Heart right ventricle (tissue), 16 donors: Measurements from ENCODE around the gene PI4KA. TPM values are rescaled to one million over a fixed set of nuclear protein-coding genes. Genes with fewer than 3 reads are reported as not detected.

Experiments
- ATAC-seq, 8 donors: fragments of 200-7000 bp; cut with Tn5 transposase; one replicate each; pipeline ENCODE4 v1.9.1; 2020; ENCODE audit warnings: mild to moderate bottlenecking in 8 of 8, moderate library complexity in 8 of 8, moderate number of reproducible peaks in 1 of 8
- DNase-seq, 2 donors: peaks; one replicate each; pipeline ENCODE4 v3.0.0-alpha.2; 2020
- H3K27ac ChIP-seq, 10 donors: fragments of 200-600 bp; sonication (generic) in 2 of 10; one replicate each; pipeline versions ENCODE4 v1.5.0 to v1.8.0; 2020 to 2022; ENCODE audit warnings: mild to moderate bottlenecking in 3 of 10
- H3K27me3 ChIP-seq, 7 donors: fragments of 200-600 bp; one replicate each; pipeline ENCODE4 v1.8.0; 2021 to 2022; ENCODE audit warnings: mild to moderate bottlenecking in 2 of 7
- H3K36me3 ChIP-seq, 9 donors: fragments of 200-600 bp; sonication (generic) in 1 of 9; one replicate each; pipeline versions ENCODE4 v1.5.0 to v1.8.0; 2020 to 2022; ENCODE audit warnings: mild to moderate bottlenecking in 2 of 9
- H3K4me1 ChIP-seq, 9 donors: fragments of 200-600 bp; sonication (generic) in 1 of 9; one replicate each; pipeline versions ENCODE4 v1.5.0 to v1.8.0; 2020 to 2022; ENCODE audit warnings: mild to moderate bottlenecking in 4 of 9
- H3K4me3 ChIP-seq, 10 donors: fragments of 200-600 bp; sonication (generic) in 2 of 10; one replicate each; pipeline versions ENCODE4 v1.5.0 to v1.8.0; 2020 to 2022; ENCODE audit warnings: mild to moderate bottlenecking in 7 of 10, moderate library complexity in 2 of 10
- H3K9me3 ChIP-seq, 11 donors: fragments of 200-600 bp in 10 of 11; sonication (generic) in 2 of 11; one replicate each; pipeline versions ENCODE4 v1.5.0 to v1.8.0; 2013 to 2022; ENCODE audit warnings: mild to moderate bottlenecking in 2 of 11, control low read depth in 1 of 11, moderate library complexity in 1 of 11
- WGBS, 2 donors: extraction: QIAGEN DNeasy Blood & Tissue Kit; methylation state at CpG; one replicate each; pipeline ENCODE4 v1.1.7; 2013; ENCODE audit warnings: inconsistent platforms in 1 of 2; 5-methylcytosine and 5-hydroxymethylcytosine counted together
- intact Hi-C, 10 donors: fragments of 100-400 bp; cut with DNase I; formaldehyde crosslinking; loops; one replicate each; pipeline versions ENCODE4 v1.11.1 to v1.14.2; 2022
- polyA plus RNA-seq, 2 donors: library from polyadenylated mRNA; stranded (reverse); fragments of 200-250 nt; gene quantifications; one replicate each; pipeline ENCODE4 v1.2.3, GENCODE V29; 2013
- total RNA-seq, 10 donors: library from RNA; stranded (reverse); fragmentation: NEBNext Ultra II Directional in 3 of 10; extraction: Animal tissue kit (Norgen Biotek cat#: 25700) in 3 of 10; gene quantifications; one replicate each; pipeline versions ENCODE4 v1.2.1 to v1.2.4, GENCODE V29; 2021 to 2023
- TF ChIP-seq, protein P1 (sequence below), 9 donors: fragments of 200-600 bp; sonication (generic) in 2 of 9; IDR thresholded peaks; one replicate each; pipeline versions ENCODE4 v1.5.0 to v1.8.0; 2021 to 2022; ENCODE audit warnings: antibody characterized with exemption in 9 of 9, mild to moderate bottlenecking in 5 of 9, moderate library complexity in 1 of 9
- donor health status: Arrhythmogenic right ventricular cardiomyopathy.
- donor health status: ischemic (EF 13 %, LVEDD 7.1; RV severe dilation, severe dysfunction).
- donor health status: healthy with polysubstance abuse.
- donor health status: DM: no; HTN: yes; CAD: no.
- donor health status: DM: no; HTN: no; CAD: no.
- donor health status: ischemic (EF 25% LVEDD 6.9; RV normal size, moderate dysfunction).
- donor health status: ischemic (EF 25% LVEDD 5.7; RV mildly dilated, moderate dysfunction).
- donor health status: healthy.
- donor health status: DM: yes; HTN: yes; CAD: no.
- donor health status: Ischemic cardiomyopathy.
- donor health status: ischemic (EF 35%, LVEDD 5.7; RV mildly dilated, moderate dysfunction).
- donor health status: nonischemic (EF 11% LVEDD 7.7; RV severe dilation, severe dysfunction).
- donor health status: DM: yes; HTN: yes; CAD: no.
- donor health status: PGD.
- donor health status: ischemic (EF 29% LVEDD 5.4; RV normal size, mild dysfunction).
- donor health status: nonischemic (EF 23%, LVEDD 6.1; RV moderate dilation, normal function).

Gene PI4KA
- total and polyA plus RNA-seq, 12 donors, result 32.3 to 55.2 (median 39.4) TPM

DNA sequence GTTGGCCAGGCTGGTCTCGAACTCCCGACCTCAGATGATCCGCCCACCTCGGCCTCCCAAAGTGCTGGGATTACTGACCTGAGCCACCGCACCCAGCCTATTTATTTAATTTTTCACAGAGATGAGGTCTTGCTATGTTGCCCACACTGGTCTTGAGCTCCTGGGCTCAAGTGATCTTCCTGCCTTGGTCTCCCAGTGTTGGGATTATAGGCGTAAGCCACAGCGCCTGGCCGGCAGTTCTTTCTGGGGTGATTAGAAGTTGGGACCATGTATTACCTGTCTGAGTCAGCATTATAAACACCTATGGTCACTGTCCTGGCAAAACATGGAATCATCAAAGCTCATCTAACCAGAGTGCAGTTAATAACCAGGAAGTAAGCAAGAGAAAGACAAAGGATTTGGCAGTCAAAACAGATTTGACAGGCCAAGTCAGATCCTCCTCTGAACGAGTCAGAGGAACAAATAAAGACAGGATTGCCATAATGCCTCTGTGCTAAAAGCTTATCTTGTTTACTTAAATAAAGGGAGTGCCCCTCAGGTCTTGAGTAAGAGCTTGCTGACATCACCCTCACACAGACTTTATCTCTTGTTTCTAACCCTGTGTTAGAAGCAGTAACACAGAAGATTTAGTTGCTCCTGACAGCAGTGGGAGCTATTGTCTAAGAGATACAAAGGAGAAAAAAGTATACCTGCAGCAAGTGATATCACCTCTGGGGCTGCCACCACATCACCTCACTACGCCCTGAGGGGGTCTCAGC lies 81.0 kb downstream of the PI4KA start:
- H3K9me3 ChIP-seq, result no peaks in the 10 kb centered on the region
- TF ChIP-seq, protein P1, sequence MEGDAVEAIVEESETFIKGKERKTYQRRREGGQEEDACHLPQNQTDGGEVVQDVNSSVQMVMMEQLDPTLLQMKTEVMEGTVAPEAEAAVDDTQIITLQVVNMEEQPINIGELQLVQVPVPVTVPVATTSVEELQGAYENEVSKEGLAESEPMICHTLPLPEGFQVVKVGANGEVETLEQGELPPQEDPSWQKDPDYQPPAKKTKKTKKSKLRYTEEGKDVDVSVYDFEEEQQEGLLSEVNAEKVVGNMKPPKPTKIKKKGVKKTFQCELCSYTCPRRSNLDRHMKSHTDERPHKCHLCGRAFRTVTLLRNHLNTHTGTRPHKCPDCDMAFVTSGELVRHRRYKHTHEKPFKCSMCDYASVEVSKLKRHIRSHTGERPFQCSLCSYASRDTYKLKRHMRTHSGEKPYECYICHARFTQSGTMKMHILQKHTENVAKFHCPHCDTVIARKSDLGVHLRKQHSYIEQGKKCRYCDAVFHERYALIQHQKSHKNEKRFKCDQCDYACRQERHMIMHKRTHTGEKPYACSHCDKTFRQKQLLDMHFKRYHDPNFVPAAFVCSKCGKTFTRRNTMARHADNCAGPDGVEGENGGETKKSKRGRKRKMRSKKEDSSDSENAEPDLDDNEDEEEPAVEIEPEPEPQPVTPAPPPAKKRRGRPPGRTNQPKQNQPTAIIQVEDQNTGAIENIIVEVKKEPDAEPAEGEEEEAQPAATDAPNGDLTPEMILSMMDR (IDR thresholded peaks at IDR 0.05), result peak in 4 of 9 donors; percentile 8 to 27 (median 12)
- WGBS, 2 donors, result 84 to 88% methylated on average over 10 of the region's 10 CpGs
- H3K27ac ChIP-seq, result peak overlapping the region in 6 of 10 donors; percentile 5 to 53 (median 40)
- DNase-seq (no peak), ATAC-seq (peak in 7 of 8 donors; percentile 56 to 94 (median 80))
- no peaks in the 10 kb centered on the region for H3K27me3 ChIP-seq
- H3K36me3 ChIP-seq, result peaks cover 0 to 69% (median 0%) of the 10 kb centered on the region in 9 donors
- H3K4me3 ChIP-seq, result no peak overlapping the region
- intact Hi-C loops, result no loop called here
- H3K4me1 ChIP-seq, result peaks cover 0 to 20% (median 10%) of the 10 kb centered on the region in 9 donors

DNA sequence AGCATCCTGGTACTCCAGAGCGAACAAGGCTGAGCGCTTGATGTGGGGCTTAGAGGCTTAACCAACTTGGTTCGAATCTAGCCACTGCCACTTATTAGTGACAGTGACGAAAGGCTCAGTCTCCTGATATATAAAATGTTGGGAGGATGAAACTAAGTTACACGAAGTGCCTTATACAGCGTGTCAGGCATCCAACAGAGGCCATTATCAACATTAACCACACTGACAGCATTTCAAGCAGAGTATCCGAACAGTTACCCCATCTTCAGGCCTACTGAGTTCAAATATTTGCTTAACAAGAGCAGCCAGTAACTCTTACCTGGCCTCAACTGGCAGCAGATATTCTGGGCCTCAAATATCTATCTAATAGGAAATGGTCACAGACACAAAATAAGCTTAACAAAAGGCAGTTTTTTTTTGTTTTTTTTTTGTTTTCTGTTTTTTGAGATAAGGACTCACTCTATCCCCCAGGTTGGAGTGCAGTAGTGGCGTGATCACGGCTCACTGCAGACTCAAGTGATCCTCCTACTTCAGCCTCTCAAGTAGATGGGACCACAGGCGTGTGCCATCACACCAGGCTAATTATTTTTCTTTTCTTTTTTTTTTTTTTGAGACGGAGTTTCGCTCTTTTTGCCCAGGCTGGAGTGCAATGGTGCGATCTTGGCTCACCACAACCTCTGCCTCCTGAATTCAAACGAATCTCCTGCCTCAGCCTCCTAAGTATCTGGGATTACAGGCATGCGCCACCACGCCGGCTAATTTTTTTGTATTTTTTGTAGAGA lies 81.8 kb downstream of the PI4KA start:
- WGBS, 2 donors, result 95 to 96% methylated on average over 17 of the region's 17 CpGs
- intact Hi-C loops, result no loop called here
- Histone ChIP-seq H3K36me3 (peaks cover 0 to 69% (median 0%) of the 10 kb centered on the region in 9 donors), H3K4me3 (no peak overlapping the region), H3K4me1 (peaks cover 0 to 20% (median 10%) of the 10 kb centered on the region in 9 donors), H3K27ac (peak overlapping the region in 3 of 10 donors; percentile 42 to 53 (median 47)), H3K27me3 (no peaks in the 10 kb centered on the region), H3K9me3 (no peaks in the 10 kb centered on the region)
- no peak for DNase-seq
- TF ChIP-seq, protein P1 (IDR thresholded peaks at IDR 0.05), result no peak
- ATAC-seq, result no peak

DNA sequence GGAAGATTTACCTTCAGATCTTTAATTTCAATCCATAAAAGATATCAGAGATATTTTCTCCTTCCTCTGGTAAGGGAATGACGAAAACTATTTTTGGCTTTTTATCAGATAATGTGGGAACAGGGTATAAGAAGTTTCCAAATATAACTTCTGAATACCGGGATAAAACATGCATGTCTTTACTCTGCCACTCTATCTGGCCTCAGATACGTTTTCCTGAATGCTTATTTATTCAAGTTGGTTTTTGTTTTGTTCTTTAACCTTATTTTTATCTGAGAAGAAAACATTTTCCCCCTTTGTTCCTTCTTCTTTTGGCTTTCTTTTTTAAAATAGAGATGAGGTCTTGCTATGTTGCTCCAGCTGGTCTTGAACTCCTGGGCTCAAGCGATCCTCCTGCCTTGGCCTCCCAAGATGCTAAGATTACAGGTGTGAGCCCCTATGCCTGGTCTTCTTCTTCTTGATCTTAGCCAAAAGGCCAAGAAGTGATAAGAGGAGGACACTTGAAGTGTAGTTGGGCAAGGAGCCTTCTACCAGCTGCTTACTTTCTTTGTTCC lies 83.2 kb downstream of the PI4KA start:
- Histone ChIP-seq H3K9me3 (no peaks in the 10 kb centered on the region), H3K36me3 (peaks cover 0 to 62% (median 0%) of the 10 kb centered on the region in 9 donors), H3K27ac (peak overlapping the region in 2 of 10 donors; percentile 11 to 40), H3K4me3 (no peak overlapping the region), H3K4me1 (peaks cover 0 to 20% (median 9%) of the 10 kb centered on the region in 9 donors), H3K27me3 (no peaks in the 10 kb centered on the region)
- TF ChIP-seq, protein P1 (IDR thresholded peaks at IDR 0.05), result no peak
- 51 to 58% methylated on average over 4 of the region's 4 CpGs for WGBS, 2 donors
- intact Hi-C loops, result no loop called here
- ATAC-seq (no peak), DNase-seq (no peak)

DNA sequence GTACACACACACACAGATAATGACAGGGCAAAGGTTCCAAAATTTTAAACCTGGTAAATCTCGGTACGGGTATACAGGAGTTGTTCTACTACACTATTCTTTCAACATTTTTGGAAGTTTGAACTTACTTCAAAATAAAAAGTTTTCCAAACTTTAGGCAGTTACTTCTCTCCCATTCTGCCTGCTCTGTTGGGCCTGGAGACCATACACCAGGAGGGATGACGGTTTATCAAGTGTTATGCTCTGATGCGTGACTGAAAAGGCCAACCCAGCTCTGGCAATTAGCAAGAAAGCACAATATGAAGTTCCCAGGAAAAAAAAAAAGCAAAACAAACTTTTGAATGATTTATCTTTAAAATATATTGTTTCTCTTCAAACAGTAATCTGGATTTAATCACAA lies 83.7 kb downstream of the PI4KA start:
- Histone ChIP-seq H3K27me3 (no peaks in the 10 kb centered on the region), H3K36me3 (peaks cover 0 to 60% (median 0%) of the 10 kb centered on the region in 9 donors), H3K9me3 (no peaks in the 10 kb centered on the region), H3K4me3 (no peak overlapping the region), H3K27ac (peak overlapping the region in 1 of 10 donors; percentile 11), H3K4me1 (peaks cover 0 to 20% (median 9%) of the 10 kb centered on the region in 9 donors)
- intact Hi-C loops, result no loop called here
- WGBS, 2 donors, result 92 to 95% methylated on average over 4 of the region's 4 CpGs
- TF ChIP-seq, protein P1 (IDR thresholded peaks at IDR 0.05), result no peak
- no peak for ATAC-seq
- DNase-seq, result no peak
